Kidney (tissue), 14 donors: Measurements from ENCODE around the gene FRYL. TPM values are rescaled to one million over a fixed set of nuclear protein-coding genes. Genes with fewer than 3 reads are reported as not detected.

ENCODE experiments used
- DNase-seq, 5 donors: peaks; one replicate each; pipeline ENCODE4 v3.0.0-alpha.2; 2013 to 2020
- FAIRE-seq: peaks from 2 replicates; lab custom pipeline; 2012; peaks lifted over from hg19 to GRCh38; lab: Jason Lieb, UNC
- H3K27ac ChIP-seq, 2 donors: one replicate each; pipeline ENCODE4 v1.7.0; 2013; ENCODE audit warnings: low read depth in 2 of 2, low read length in 2 of 2, inconsistent platforms in 1 of 2
- H3K27me3 ChIP-seq: one replicate; pipeline ENCODE4 v1.7.1; 2013; ENCODE audit warnings: low read length, inconsistent platforms; ENCODE audit not compliant: control insufficient read depth, insufficient read depth
- H3K36me3 ChIP-seq, 3 donors: one replicate each; pipeline versions ENCODE4 v1.7.0 to v1.7.1; 2013; ENCODE audit warnings: low read length in 3 of 3, control low read depth in 1 of 3, inconsistent platforms in 1 of 3; ENCODE audit not compliant: insufficient read depth in 3 of 3, control insufficient read depth in 2 of 3
- H3K4me1 ChIP-seq, 3 donors: one replicate each; pipeline versions ENCODE4 v1.7.0 to v1.7.1; 2013; ENCODE audit warnings: low read length in 3 of 3, inconsistent platforms in 1 of 3, low read depth in 1 of 3; ENCODE audit not compliant: control insufficient read depth in 2 of 3, insufficient read depth in 2 of 3
- H3K4me3 ChIP-seq, 3 donors: one replicate each; pipeline versions ENCODE4 v1.7.0 to v1.8.1; 2013; ENCODE audit warnings: low read length in 3 of 3, control low read depth in 1 of 3, inconsistent platforms in 1 of 3
- H3K9ac ChIP-seq, 3 donors: one replicate each; pipeline versions ENCODE4 v1.7.0 to v1.7.1; 2013; ENCODE audit warnings: low read length in 3 of 3, control low read depth in 1 of 3, inconsistent platforms in 1 of 3
- H3K9me3 ChIP-seq, 3 donors: one replicate each; pipeline versions ENCODE4 v1.7.0 to v1.7.1; 2013; ENCODE audit warnings: low read length in 3 of 3, control low read depth in 1 of 3, inconsistent platforms in 1 of 3; ENCODE audit not compliant: control insufficient read depth in 2 of 3, insufficient read depth in 1 of 3
- CTCF ChIP-seq: IDR thresholded peaks from 3 replicates; pipeline ENCODE4 v1.5.1; 2012; ENCODE audit warnings: mild to moderate bottlenecking, moderate library complexity, borderline replicate concordance; ENCODE audit not compliant: insufficient read depth; ENCODE audit errors: extremely low read depth
- intact Hi-C: fragments of 100-400 bp; cut with DNase I; formaldehyde crosslinking; loops from one replicate; pipeline ENCODE4 v1.11.1; 2022
- polyA plus RNA-seq: library from polyadenylated mRNA; stranded (reverse); fragments of 350-450 nt; fragmentation: Illumina TruSeq; extraction: RNeasy Lipid Tissue Mini Kit (QIAGEN cat#74804); gene quantifications from one replicate; pipeline ENCODE4 v1.2.3, GENCODE V29; 2014; ENCODE audit warnings: low read depth, low replicate concordance; ENCODE audit not compliant: insufficient read depth
- total RNA-seq: library from RNA; stranded (reverse); fragmentation: NEBNext Ultra II Directional; extraction: Animal tissue kit (Norgen Biotek cat#: 25700); gene quantifications from one replicate; pipeline ENCODE4 v1.2.1, GENCODE V29; 2021
- donor health status: control.
- donor health status: control.
- donor health status: control.
- donor health status: control.
- donor health status: control.
- donor health status: DM: yes; HTN: yes; CAD: no.
- donor health status: Normal renal cell carcinoma (clear cell type).

Gene FRYL
- total and polyA plus RNA-seq, 2 donors from 2014 or later = 11.6 to 78.9 TPM

DNA sequence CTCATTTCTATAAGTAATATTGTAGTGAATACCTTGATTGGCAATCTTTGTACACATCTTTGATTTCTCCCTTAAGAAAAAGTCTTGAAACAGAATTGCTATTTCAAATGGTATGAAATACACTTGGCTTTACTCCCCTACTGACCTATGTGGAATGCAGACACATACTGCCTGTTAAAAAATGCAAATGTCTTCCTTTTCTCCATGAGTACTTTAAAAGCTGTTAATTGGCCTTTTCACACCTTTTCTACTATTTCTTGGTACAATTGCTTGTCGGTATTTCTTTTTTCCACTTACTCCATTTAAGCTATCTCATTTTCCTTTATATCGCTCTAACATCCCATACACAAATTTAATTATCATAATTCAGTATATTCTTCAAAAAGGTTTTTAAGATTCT lies 87.2 kb downstream of the FRYL start:
- H3K4me3 ChIP-seq = no peak overlapping the region
- no peak overlapping the region for H3K27ac ChIP-seq
- no peaks in the 10 kb centered on the region for H3K36me3 ChIP-seq
- H3K27me3 ChIP-seq = no peaks in the 10 kb centered on the region
- no peak for TF ChIP-seq CTCF
- intact Hi-C loops = no loop called here
- no peak for FAIRE-seq
- DNase-seq = no peak
- H3K9ac ChIP-seq = no peak overlapping the region
- no peaks in the 10 kb centered on the region for H3K9me3 ChIP-seq
- peaks cover 0 to 4% (median 0%) of the 10 kb centered on the region in 3 donors for H3K4me1 ChIP-seq

DNA sequence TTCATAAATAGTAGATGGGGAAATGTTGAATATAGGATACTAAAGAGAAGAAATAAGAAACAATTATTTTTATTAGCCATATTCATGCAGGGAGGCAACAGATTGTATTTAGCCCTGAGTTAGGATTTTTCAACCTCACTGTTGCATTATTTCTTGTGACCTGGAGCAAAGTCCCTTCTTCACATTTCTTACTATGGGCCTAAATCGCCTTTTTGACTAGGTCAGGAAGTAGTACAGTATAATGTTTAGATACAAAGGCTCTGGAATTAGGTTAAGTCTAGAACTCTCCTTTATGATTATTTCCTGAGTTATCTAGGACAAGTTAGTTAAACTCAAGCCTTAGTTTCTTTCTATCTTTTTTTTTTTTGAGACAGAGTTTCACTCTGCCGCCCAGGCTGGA lies 88.0 kb downstream of the FRYL start:
- H3K4me3 ChIP-seq = no peak overlapping the region
- DNase-seq (no peak), FAIRE-seq (no peak)
- H3K36me3 ChIP-seq = no peaks in the 10 kb centered on the region
- H3K4me1 ChIP-seq = peaks cover 0 to 4% (median 0%) of the 10 kb centered on the region in 3 donors
- no peaks in the 10 kb centered on the region for H3K27me3 ChIP-seq
- intact Hi-C loops = no loop called here
- no peaks in the 10 kb centered on the region for H3K9me3 ChIP-seq
- H3K27ac ChIP-seq = no peak overlapping the region
- TF ChIP-seq CTCF = no peak
- H3K9ac ChIP-seq = no peak overlapping the region

GRCh38 chr4:48688953-48689352 lies 91.1 kb downstream of the FRYL start:
- H3K9ac ChIP-seq = no peak overlapping the region
- FAIRE-seq (no peak), DNase-seq (no peak)
- intact Hi-C loops = no loop called here
- peaks cover 0 to 4% (median 2%) of the 10 kb centered on the region in 3 donors for H3K4me1 ChIP-seq
- no peaks in the 10 kb centered on the region for H3K9me3 ChIP-seq
- no peaks in the 10 kb centered on the region for H3K27me3 ChIP-seq
- H3K27ac ChIP-seq = no peak overlapping the region
- TF ChIP-seq CTCF = no peak
- no peak overlapping the region for H3K4me3 ChIP-seq
- H3K36me3 ChIP-seq = no peaks in the 10 kb centered on the region
